GM23248 (cell line): ENCODE measurements around the gene SYNDIG1. TPM values are rescaled to one million over a fixed set of nuclear protein-coding genes. Genes with fewer than 3 reads are reported as not detected.

ENCODE experiments used
- DNase-seq: peaks from one replicate; pipeline ENCODE4 v3.0.0-alpha.2; 2015
- H2AFZ ChIP-seq: fragments of 200-600 bp; sonication (generic); 2 replicates; pipeline ENCODE4 v1.6.1; 2016; ENCODE audit warnings: antibody characterized with exemption
- H3F3A ChIP-seq: fragments of 200-600 bp; sonication (generic); 2 replicates; pipeline ENCODE4 v1.6.1; 2016; ENCODE audit warnings: mild to moderate bottlenecking, antibody characterized with exemption, mixed run types; ENCODE audit not compliant: insufficient read depth
- H3K27ac ChIP-seq: fragments of 200-600 bp; sonication (generic); 2 replicates; pipeline ENCODE4 v1.5.1; 2016; ENCODE audit warnings: mild to moderate bottlenecking
- H3K27me3 ChIP-seq: fragments of 200-600 bp; sonication (generic); replicated peaks from 2 replicates; pipeline ENCODE4 v1.6.1; 2016; ENCODE audit warnings: mild to moderate bottlenecking; ENCODE audit not compliant: insufficient read depth
- H3K36me3 ChIP-seq: fragments of 200-600 bp; sonication (generic); 2 replicates; pipeline ENCODE4 v1.6.1; 2016; ENCODE audit warnings: low read depth, mild to moderate bottlenecking
- H3K4me1 ChIP-seq: fragments of 200-600 bp; sonication (generic); 2 replicates; pipeline ENCODE4 v1.6.1; 2016; ENCODE audit warnings: mild to moderate bottlenecking; ENCODE audit not compliant: insufficient read depth
- H3K4me2 ChIP-seq: fragments of 200-600 bp; sonication (generic); one replicate; pipeline ENCODE4 v1.6.1; 2016; ENCODE audit warnings: mild to moderate bottlenecking; ENCODE audit not compliant: unreplicated experiment
- H3K4me3 ChIP-seq: fragments of 200-600 bp; sonication (generic); 2 replicates; pipeline ENCODE4 v1.5.1; 2016; ENCODE audit warnings: mild to moderate bottlenecking
- H3K79me2 ChIP-seq: fragments of 200-600 bp; sonication (generic); 2 replicates; pipeline ENCODE4 v1.6.1; 2016; ENCODE audit warnings: mild to moderate bottlenecking; ENCODE audit not compliant: insufficient read depth
- H3K9ac ChIP-seq: fragments of 200-600 bp; sonication (generic); 2 replicates; pipeline ENCODE4 v1.6.1; 2016; ENCODE audit warnings: mild to moderate bottlenecking
- H3K9me2 ChIP-seq: fragments of 200-600 bp; sonication (generic); 2 replicates; pipeline ENCODE4 v1.6.1; 2016; ENCODE audit warnings: mixed run types, mild to moderate bottlenecking, moderate library complexity; ENCODE audit not compliant: insufficient read depth
- H3K9me3 ChIP-seq: fragments of 200-600 bp; sonication (generic); one replicate; pipeline ENCODE4 v1.6.1; 2017; ENCODE audit warnings: low read depth
- H4K20me1 ChIP-seq: fragments of 200-600 bp; sonication (generic); 2 replicates; pipeline ENCODE4 v1.6.0; 2016; ENCODE audit not compliant: insufficient read depth
- EZH2 ChIP-seq: fragments of 200-600 bp; sonication (generic); IDR thresholded peaks from 2 replicates; pipeline ENCODE4 v1.6.1; 2018; ENCODE audit warnings: antibody characterized with exemption, mild to moderate bottlenecking; ENCODE audit not compliant: insufficient read depth, poor library complexity, severe bottlenecking
- EZH2phosphoT487 ChIP-seq: fragments of 200-600 bp; sonication (generic); IDR thresholded peaks from 2 replicates; pipeline ENCODE4 v1.6.1; 2018; ENCODE audit warnings: antibody characterized with exemption, moderate library complexity, mild to moderate bottlenecking, low read depth; ENCODE audit not compliant: insufficient read depth
- WGBS, 2 experiments: methylation state at CpG; one replicate each; pipeline ENCODE4 v1.1.6; 2015 to 2017; ENCODE audit warnings: low lambda C conversion rate in 2 of 2, low coverage in 1 of 2; ENCODE audit errors: missing lambda C conversion rate in 2 of 2; 5-methylcytosine and 5-hydroxymethylcytosine counted together
- in situ Hi-C: fragments of 300-500 bp; cut with MboI; formaldehyde crosslinking; loops from 2 replicates; pipeline ENCODE4 v1.15.0; 2020
- polyA plus RNA-seq: library from polyadenylated mRNA; unstranded; fragments of >200 nt; fragmentation: Nextera tagmentation; extraction: Ambion mirVana; gene quantifications from 2 replicates; pipeline ENCODE4 v1.2.1, GENCODE V29; 2016
- total RNA-seq: library from RNA; depleted of rRNA; stranded (reverse); fragments of >200 nt; shearing (Covaris generic); gene quantifications from 2 replicates; pipeline ENCODE4 v1.2.3, GENCODE V29; 2014

The SYNDIG1 gene
- total and polyA plus RNA-seq, 2 experiments from 2014 or later, result 1.6 to 2.6 TPM

GRCh38 chr20:24452016-24452415 is 17.4 kb upstream of the SYNDIG1 start:
- in situ Hi-C loops, result no loop called here
- TF ChIP-seq EZH2 (no peak), EZH2phosphoT487 (no peak)

DNA sequence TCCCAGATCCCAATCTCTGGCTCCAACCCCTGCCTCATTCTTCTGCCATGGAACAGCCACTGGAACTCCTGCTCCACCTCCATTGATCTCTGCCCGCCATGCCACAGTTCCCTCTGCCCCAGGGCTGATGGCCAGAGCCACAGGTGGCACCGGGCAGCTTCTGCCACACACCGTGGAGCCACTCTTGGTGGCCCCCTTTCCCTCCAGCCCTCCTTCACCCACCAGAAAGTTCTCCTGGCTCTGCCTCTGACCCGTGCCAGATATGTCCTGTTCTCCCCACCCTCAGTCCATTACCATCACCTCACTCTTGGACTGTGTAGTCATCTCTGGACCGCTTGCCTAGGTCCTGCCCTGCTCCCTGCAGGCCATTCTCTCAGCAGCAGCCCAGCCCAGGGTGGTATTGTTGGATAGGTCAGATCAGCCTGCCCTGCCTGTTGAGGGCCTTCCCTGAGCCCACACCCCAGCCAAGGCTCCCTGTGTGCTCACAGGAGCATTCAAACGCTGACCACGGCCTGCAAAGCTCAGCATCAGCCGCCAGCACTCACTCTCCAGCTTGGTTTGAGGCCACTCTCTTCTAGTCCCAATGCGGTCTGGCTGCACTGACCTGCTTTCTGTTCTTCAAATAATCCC is 16.8 kb upstream of the SYNDIG1 start:
- Histone ChIP-seq H3F3A (no peaks in the 10 kb centered on the region), H4K20me1 (no peaks in the 10 kb centered on the region), H3K36me3 (no peaks in the 10 kb centered on the region), H3K9ac (no peak overlapping the region), H3K4me3 (no peak overlapping the region), H3K9me2 (no peaks in the 10 kb centered on the region), H3K9me3 (no peaks in the 10 kb centered on the region), H3K4me1 (no peaks in the 10 kb centered on the region), H3K27me3 (peaks cover 30% of the 10 kb centered on the region), H3K79me2 (no peaks in the 10 kb centered on the region), H3K4me2 (no peak overlapping the region), H2AFZ (no peak overlapping the region), H3K27ac (no peak overlapping the region)
- no peak for TF ChIP-seq EZH2phosphoT487
- DNase-seq, result no peak
- in situ Hi-C loops, result no loop called here
- WGBS, 2 experiments, result 58 to 63% methylated on average over 8 to 9 of the region's 9 CpGs

More at GRCh38 chr20:24452016-24452415, 17.4 kb upstream of the SYNDIG1 start:
- H4K20me1 ChIP-seq, result no peaks in the 10 kb centered on the region
- DNase-seq, result no peak
- no peak overlapping the region for H2AFZ ChIP-seq
- H3K9me2 ChIP-seq, result no peaks in the 10 kb centered on the region
- no peak overlapping the region for H3K9ac ChIP-seq
- H3K9me3 ChIP-seq, result no peaks in the 10 kb centered on the region
- no peaks in the 10 kb centered on the region for H3F3A ChIP-seq
- H3K36me3 ChIP-seq, result no peaks in the 10 kb centered on the region
- peaks cover 27% of the 10 kb centered on the region for H3K27me3 ChIP-seq
- no peak overlapping the region for H3K27ac ChIP-seq
- no peaks in the 10 kb centered on the region for H3K79me2 ChIP-seq
- H3K4me1 ChIP-seq, result no peaks in the 10 kb centered on the region
- H3K4me3 ChIP-seq, result no peak overlapping the region
- 40 to 46% methylated on average over 8 of the region's 8 CpGs for WGBS, 2 experiments
- no peak overlapping the region for H3K4me2 ChIP-seq

DNA sequence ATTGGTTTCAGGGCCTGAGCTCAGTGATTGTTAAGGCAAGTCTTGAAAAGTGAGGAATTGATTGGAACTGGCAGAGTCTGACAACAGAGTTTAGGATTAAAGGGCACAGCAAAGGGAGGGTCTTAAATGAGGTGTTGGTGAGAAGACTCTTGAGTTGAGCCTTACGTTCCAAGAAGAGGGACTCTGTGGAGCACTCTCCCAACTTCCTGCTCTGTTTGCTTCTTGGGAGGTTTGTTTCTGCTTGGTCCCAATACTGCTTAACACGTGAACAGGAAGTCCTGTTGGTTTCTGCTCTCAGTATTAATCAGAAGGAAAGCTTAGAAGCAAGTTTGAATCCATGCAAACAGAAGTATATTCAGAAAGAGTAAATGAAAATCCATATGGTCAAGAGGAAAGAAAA is 15.6 kb upstream of the SYNDIG1 start:
- peaks cover 40% of the 10 kb centered on the region for H3K27me3 ChIP-seq
- H2AFZ ChIP-seq, result no peak overlapping the region
- no peak overlapping the region for H3K4me2 ChIP-seq
- H3K27ac ChIP-seq, result no peak overlapping the region
- H3F3A ChIP-seq, result no peaks in the 10 kb centered on the region
- 27 to 36% methylated on average over 2 of the region's 2 CpGs for WGBS, 2 experiments
- no peaks in the 10 kb centered on the region for H3K36me3 ChIP-seq
- H3K79me2 ChIP-seq, result no peaks in the 10 kb centered on the region
- no peak overlapping the region for H3K4me3 ChIP-seq
- TF ChIP-seq EZH2phosphoT487, result no peak
- no peak for TF ChIP-seq EZH2
- no peak overlapping the region for H3K9ac ChIP-seq
- in situ Hi-C loops, result no loop called here
- H3K9me3 ChIP-seq, result no peaks in the 10 kb centered on the region
- H4K20me1 ChIP-seq, result no peaks in the 10 kb centered on the region
- DNase-seq, result no peak
- no peaks in the 10 kb centered on the region for H3K9me2 ChIP-seq
- no peaks in the 10 kb centered on the region for H3K4me1 ChIP-seq

DNA sequence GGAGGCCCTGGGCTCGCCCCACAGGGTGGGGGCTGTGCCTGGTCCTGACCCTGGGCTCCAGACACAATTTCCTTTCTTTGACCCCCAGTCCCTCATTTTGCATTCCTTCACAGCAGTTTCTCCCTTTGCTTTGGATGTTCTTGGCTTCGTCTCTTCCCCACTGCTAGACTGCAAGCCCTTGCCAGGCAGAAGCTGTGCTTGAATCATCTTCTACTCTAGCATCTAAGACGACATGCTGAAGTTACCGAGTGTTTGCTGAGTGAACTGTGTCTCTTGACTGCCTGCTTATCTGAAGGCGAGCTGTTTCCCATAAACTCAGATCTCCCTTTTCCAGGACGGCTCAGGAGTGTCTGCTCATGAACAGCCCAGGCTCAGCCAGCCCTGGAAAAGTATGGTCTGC is 14.3 kb upstream of the SYNDIG1 start:
- Histone ChIP-seq H2AFZ (no peak overlapping the region), H4K20me1 (no peaks in the 10 kb centered on the region), H3K27ac (no peak overlapping the region), H3K79me2 (no peaks in the 10 kb centered on the region), H3K36me3 (no peaks in the 10 kb centered on the region), H3K4me1 (no peaks in the 10 kb centered on the region), H3K9me3 (no peaks in the 10 kb centered on the region), H3K27me3 (peaks cover 49% of the 10 kb centered on the region), H3K9me2 (no peaks in the 10 kb centered on the region), H3F3A (no peaks in the 10 kb centered on the region), H3K4me2 (no peak overlapping the region), H3K9ac (no peak overlapping the region), H3K4me3 (no peak overlapping the region)
- 26 to 27% methylated on average over 6 of the region's 6 CpGs for WGBS, 2 experiments
- no peak for DNase-seq
- TF ChIP-seq EZH2 (no peak), EZH2phosphoT487 (no peak)
- in situ Hi-C loops, result no loop called here

DNA sequence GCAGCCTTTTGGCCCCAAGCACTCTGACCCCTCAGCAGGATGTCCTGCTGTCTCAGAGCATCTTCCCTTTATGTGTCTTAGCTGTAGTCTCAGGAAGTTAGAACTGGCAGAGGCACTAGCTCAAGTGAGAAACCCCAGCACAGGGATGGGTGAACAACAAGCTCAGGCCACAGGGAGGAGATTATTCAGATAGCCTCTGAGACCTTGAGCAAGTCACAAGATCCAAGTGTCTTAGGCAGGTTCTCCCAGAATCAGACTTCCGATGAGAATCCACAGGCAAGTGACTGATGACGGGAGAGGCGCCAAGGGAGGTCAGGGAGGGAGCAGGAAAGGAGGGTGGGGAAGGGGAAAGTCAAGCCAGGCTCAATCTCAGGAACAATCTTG is 13.0 kb upstream of the SYNDIG1 start:
- in situ Hi-C loops, result no loop called here
- Histone ChIP-seq H3K4me1 (no peaks in the 10 kb centered on the region), H2AFZ (no peak overlapping the region), H3K79me2 (no peaks in the 10 kb centered on the region), H3K4me3 (no peak overlapping the region), H3K36me3 (no peaks in the 10 kb centered on the region), H3K4me2 (no peak overlapping the region), H3K27ac (no peak overlapping the region), H3K27me3 (peaks cover 49% of the 10 kb centered on the region), H3F3A (no peaks in the 10 kb centered on the region), H3K9me3 (no peaks in the 10 kb centered on the region), H4K20me1 (no peaks in the 10 kb centered on the region), H3K9me2 (no peaks in the 10 kb centered on the region), H3K9ac (no peak overlapping the region)
- WGBS, 2 experiments, result 41% methylated on average over 3 of the region's 3 CpGs
- TF ChIP-seq EZH2 (no peak), EZH2phosphoT487 (no peak)
- no peak for DNase-seq
